GF-D8 (cell line): Measurements from ENCODE around the gene PLPPR5.

ENCODE experiments used
- DNase-seq: peaks from one replicate; lab custom pipeline; 2025; lab: John Stamatoyannopoulos, UW

The PLPPR5 gene

DNA sequence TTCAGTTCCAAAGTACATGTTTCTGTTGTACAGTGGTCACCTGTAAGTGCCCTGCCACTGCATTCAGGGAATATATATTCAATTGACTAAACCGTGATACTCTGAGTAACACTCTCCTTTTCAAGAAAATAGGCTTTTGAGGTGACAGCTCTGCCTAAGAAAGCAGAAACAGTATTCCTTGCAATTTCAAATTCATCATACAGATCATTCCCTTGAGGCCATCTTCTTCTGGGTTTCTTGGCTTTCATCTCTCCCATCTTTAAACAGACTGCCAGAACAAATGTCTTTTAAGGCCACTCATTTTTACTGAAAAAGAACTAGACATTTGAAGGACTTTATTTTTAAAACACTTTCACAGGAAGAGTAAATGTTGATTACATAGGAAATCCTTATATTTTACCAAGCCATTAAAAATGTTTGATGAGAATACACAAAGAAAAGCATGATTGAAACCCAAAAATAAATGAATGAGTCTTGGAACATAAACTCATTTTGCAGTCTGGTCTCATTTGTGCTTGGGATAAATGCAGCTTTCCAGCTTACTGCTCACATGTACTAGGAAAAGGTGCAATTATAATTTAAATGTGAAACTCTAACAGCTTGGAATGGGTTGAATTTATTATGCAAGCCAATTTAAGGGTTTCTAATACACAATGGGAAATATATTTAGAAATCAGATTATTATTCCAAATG, 34.7 kb downstream of the PLPPR5 start:
- DNase-seq, result no peak

DNA sequence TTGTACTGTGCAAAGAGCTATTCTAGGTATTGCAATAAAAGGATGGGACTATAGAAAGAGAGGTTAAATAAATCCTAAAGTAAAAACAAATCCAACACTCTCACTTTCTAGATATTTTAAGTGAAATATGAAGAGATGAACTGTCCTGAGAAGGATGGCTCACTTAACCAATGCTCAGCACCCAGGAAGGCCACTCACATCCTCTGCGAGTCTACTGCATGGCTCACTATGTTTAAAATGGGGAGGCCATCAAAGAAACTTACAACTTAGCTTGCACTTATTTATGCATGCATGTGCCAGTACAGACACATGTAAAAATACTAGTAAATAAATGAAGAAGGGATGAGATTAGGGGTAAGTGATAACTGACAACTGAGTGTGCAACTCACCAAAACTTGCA, 37.5 kb downstream of the PLPPR5 start:
- DNase-seq, result no peak

DNA sequence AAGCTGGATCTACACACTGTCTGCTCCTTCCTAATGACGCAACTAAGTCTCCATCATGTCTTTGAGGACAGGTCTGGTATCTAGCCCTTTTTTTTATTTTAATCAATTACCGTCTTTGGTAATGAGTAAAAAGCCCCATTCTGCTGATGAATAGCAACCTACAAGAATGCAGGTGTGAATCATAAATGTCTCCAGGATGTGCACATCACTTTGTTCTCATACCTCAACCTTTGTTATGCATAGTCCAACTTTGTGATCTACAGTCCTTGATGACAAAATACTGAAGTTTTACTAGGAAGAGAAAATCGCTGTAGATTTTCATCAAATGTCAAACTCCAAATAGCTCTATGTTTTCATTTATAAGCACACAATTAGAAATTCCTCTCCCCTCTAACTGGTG, 39.3 kb downstream of the PLPPR5 start:
- DNase-seq, result no peak

GRCh38 chr1:98964198-98964597, 40.5 kb downstream of the PLPPR5 start:
- DNase-seq, result no peak

GRCh38 chr1:98963064-98963758, 41.5 kb downstream of the PLPPR5 start:
- no peak for DNase-seq

- no peak for DNase-seq
These were observed 42.5 kb downstream of the PLPPR5 start for GRCh38 chr1:98962156-98962555.

GRCh38 chr1:98949621-98950020, 55.0 kb downstream of the PLPPR5 start:
- no peak for DNase-seq

- DNase-seq, result no peak
These were observed 55.5 kb downstream of the PLPPR5 start for GRCh38 chr1:98949166-98949565.

GRCh38 chr1:98947071-98947470, 57.6 kb downstream of the PLPPR5 start:
- no peak for DNase-seq

DNA sequence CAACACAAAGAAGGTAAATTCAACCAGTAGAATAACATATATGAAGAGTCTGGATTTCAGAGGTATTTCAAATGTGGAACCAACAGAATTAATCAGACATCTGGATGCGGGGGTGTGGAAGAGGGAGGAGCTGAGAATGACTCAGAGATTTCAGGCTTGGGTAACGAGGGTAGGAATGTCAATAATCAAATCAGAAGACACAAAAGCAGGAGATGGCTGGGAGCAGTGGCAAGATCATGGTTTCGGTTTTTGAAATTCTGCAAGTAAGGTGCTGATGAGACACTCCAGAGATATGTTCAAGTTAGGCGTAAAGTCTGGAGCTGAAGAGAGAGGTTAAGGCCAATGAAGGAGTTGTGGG, 64.0 kb downstream of the PLPPR5 start:
- DNase-seq, result no peak

- DNase-seq, result no peak
These were observed 64.5 kb downstream of the PLPPR5 start for GRCh38 chr1:98940069-98940721.

DNA sequence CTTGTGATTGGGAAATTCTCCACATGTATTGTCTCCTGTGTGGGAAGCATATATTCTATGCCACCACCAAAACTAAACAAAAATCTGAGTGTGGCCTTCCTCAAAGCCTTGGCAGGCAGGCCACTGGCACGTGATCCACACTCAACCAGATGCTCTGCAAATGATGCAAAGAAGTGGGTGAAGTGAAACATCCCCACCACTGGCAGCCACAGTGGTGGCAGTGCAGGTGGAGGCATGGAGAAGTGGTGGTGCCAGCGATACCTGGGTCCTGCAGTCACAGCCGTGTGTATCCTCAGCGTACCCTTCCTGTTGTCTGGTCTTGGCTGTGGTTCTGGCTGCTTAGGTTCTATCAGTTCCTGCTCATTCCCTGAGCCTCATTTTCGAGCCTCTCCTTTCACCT, 65.2 kb downstream of the PLPPR5 start:
- no peak for DNase-seq

- no peak for DNase-seq
These were observed 67.3 kb downstream of the PLPPR5 start for GRCh38 chr1:98937347-98937746.

- DNase-seq, result no peak
These were observed 72.5 kb downstream of the PLPPR5 start for GRCh38 chr1:98932184-98932583.

DNA sequence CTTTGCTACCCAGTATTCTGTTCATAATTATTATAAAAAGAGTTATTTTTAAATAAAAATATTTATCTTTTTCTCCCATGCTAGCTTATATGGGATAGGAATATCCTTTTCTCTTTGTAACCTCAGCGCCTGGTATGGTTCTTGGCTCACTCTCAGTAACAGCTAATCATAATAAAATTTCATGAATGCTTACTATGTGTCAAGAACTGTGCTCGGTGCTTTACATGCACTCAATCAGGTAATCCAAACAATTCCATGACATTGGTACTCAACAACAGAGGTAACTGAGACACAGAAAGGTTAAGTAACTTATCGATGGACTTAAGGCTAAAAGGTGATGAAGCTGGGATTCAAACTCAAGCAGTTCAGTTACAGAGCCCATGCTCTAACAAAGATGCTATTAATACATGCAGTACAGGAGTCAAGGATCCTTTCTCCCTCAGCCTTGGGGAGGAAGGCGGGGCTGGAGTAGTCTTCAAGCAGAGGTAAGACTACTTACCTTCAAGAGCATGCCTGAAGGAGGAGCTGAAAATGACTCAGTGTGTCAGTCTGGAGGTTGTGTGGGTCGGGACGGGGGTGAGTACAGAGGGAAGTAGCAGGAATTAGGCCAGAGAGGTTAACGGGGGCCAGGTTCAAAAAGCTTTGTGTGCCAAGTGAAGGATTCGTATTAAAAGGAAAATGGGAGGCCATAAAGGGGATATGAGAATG, 73.4 kb downstream of the PLPPR5 start:
- no peak for DNase-seq

DNA sequence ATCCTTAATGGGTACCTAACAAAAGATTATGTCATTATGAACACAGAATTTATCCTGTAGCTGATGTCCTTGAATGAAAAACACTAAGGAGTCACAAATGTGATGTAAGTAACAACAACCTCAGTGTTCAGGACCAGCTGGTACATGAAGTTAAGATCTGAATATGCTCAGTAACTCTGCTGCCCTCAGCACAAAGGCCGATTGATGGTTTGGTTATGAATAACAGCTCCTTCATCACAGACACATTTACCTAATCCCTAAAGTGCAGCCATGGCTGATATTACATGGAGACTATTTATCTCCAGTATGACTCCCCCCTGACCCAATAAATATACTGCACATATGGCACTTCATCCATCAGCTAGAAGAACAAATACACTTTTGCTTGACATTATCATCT, 75.2 kb downstream of the PLPPR5 start:
- DNase-seq, result no peak

DNA sequence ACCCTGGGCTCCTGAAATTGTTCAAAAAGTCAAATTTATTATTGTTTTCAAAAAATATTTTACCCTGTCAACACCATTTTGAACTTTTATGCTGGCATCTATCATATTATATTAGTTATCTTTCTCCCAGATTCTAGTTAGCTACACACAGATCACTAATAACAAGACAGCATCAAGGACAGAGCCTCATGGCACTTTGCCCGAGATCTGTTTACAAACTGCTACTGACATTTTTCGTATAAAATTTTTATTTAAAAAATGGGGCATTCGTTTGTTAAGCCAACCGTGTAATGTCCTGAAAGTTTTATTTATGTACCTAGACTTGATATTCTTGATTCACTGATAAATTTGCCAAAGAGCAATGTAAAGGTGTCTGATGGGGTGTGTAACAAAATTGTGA, 78.1 kb downstream of the PLPPR5 start:
- no peak for DNase-seq

DNA sequence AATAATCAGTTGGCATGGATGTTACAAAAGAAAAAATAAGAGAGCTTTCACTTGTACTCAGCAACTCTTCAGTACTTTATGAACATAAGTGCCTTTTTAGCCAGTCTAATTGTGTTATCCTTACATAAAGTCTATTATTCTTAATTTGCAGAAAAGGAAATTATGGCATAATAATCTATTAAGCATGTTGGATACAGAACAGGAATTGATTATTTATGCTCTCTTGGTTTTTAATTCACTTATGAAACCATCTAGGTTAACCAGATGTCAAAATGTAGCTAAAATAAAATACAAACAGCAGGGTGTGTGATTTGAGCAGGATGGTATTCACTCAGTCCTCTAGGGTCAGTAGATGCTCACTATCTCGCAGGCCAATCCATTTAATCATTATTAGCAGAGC, 79.7 kb downstream of the PLPPR5 start:
- no peak for DNase-seq

DNA sequence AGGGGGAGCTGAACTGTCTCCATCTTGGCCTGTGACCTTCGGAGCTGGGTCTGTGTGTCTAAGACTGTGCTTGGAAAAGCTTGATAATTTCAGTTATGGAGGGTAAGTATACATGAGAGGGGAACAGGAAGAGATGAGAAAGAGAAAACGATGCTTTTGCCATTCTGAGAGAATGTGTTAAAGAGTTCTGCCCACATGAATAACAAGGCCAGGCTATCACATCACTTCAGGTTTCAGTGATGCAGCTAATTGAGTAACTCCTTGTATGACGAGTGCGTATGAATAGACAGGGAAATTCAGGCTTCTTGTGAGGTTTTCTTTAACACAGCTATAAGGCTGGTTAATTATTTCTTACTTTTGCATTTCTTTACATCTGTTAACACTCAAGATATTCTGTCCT, 81.0 kb downstream of the PLPPR5 start:
- no peak for DNase-seq

DNA sequence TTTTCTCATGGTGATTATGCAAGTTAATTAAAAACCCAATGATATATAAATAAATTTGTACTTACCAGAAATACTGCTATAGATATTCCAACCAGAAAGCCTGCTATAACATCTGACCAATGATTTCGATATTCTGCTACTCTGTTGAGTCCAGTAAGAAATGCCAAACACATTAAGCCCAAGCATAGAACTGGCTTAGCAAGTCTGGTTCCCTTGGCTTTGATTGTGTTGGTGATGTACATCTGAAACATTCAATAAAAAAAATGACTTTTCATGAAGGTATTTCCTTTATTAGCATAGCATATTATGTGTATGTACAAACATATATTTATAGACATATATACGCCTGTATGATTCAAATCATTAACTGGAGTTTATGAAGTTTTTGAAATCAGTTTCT, 82.8 kb downstream of the PLPPR5 start:
- DNase-seq, result no peak

DNA sequence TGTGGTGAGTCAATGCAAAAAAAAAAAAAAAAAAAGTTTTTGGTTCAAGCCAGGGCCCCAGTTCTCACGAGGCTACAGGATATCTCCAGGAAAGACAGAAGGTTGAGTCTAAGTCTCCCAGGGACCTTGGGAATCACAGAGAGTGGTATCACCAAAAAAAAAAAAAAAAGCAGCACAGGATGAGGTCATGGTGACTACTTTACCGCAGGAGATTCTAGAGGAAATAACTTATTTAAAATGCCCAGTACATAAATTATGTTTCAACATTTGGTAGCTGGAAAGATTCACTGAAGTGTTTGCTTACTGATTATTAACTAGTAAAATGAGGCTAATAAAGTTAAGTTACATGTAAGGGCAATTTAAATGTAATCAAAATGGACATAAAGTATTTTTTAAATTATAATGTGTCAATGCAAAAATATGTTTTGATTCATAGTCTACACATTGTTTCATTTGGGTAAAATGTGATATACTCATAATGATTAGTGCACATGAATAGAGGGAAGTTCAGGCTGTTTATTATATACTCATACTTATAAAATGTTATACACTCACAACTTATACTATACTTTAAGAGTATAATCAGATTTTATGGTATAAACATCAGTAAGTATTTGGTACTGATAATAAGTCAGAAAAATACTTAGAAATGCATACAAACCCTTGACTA, 84.1 kb downstream of the PLPPR5 start:
- DNase-seq, result no peak

DNA sequence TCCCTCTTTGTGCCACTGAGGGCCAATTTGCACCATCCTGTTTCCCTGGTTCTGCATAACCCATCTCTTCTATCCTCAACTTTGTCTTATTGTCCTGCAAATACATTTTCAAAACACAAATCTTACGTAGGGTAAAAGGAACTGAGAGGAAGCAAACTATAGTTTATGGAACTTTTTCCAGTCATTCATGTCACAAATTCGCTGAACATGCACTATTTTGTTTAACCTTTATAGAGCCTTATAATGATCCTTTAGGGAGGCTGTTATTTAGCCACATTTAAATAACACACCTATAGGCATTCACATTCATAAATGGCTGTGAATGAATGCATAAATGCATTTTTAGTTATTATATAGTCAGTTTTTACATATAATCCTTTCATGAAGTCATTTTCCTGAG, 85.0 kb downstream of the PLPPR5 start:
- DNase-seq, result no peak
